DND-41 (cell line): Measurements from ENCODE around the gene PHACTR1.

Experiments used
- CTCF ChIP-seq: IDR thresholded peaks from 2 replicates; pipeline ENCODE4 v1.5.1; 2012; ENCODE audit warnings: borderline replicate concordance, low read length, moderate library complexity, mild to moderate bottlenecking; ENCODE audit not compliant: poor library complexity, severe bottlenecking; ENCODE audit errors: extremely low read depth
- EZH2 ChIP-seq: IDR thresholded peaks from 3 replicates; pipeline ENCODE4 v1.6.1; 2012; ENCODE audit warnings: borderline replicate concordance, low read depth, mild to moderate bottlenecking, moderate library complexity, low read length, inconsistent platforms; ENCODE audit not compliant: severe bottlenecking

- TF ChIP-seq CTCF (no peak), EZH2 (no peak)
Measured at GRCh38 chr6:13103169-13103568, 386.6 kb downstream of the PHACTR1 start.
